ENCODE data around the gene COMMD3.

Gene COMMD3

GRCh38 chr10:22368981-22369380 is 52.8 kb downstream of the COMMD3 start:
- DNase-seq, result no peak

DNA sequence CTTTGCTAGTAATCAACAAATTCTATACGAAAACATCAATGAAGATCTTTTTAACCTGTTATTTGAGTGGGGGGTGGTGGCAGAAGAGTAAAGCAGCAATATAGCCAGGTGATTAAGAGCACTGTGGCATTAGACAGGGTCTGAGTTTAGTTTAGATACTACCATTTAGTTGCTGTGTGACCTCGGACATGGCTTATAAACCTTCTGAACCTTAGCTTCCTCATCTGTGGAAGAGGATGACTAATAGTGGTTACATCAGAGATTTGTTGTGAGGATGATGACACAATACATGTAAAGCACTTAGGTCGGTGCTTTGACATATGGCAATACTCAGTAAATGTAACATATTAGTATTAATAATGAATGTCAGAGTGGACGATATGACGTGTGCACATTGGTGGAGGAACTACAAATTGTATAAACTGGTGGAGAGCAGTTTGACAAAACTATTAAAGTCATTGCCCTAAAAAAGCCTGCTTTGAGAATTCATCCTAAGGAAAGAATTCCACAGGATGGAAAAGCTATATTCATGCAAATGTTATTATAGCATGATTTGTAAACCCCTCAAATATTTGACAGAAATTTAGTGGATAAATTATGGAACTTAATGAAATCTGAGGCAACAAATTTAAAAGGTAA is 53.4 kb downstream of the COMMD3 start:
- DNase-seq, result no peak

Measured in activated CD4-positive, alpha-beta T cell treated with anti-CD3 and anti-CD28 coated beads for 4 hours (primary cell).